Liver (tissue), 9 donors: Measurements from ENCODE around the gene SLIT3. TPM values are rescaled to one million over a fixed set of nuclear protein-coding genes. Genes with fewer than 3 reads are reported as not detected.

Source experiments
- DNase-seq: peaks from one replicate; pipeline ENCODE4 v3.0.0-alpha.2; 2017; ENCODE audit warnings: low spot score
- H3K27ac ChIP-seq, 2 donors: one replicate each; pipeline ENCODE4 v1.7.0; 2013; ENCODE audit warnings: inconsistent platforms in 2 of 2, low read length in 2 of 2, control low read depth in 1 of 2, low read depth in 1 of 2, mild to moderate bottlenecking in 1 of 2
- H3K27me3 ChIP-seq, 4 donors: one replicate each; pipeline versions ENCODE4 v1.6.1 to v1.7.0; 2013; ENCODE audit warnings: low read length in 3 of 4, inconsistent platforms in 1 of 4, mild to moderate bottlenecking in 1 of 4, moderate library complexity in 1 of 4; ENCODE audit not compliant: control insufficient read depth in 4 of 4, insufficient read depth in 4 of 4
- H3K36me3 ChIP-seq, 4 donors: one replicate each; pipeline versions ENCODE4 v1.6.1 to v1.7.0; 2013; ENCODE audit warnings: low read length in 3 of 4, mild to moderate bottlenecking in 3 of 4, low read depth in 1 of 4, moderate library complexity in 1 of 4; ENCODE audit not compliant: control insufficient read depth in 4 of 4, insufficient read depth in 3 of 4
- H3K4me1 ChIP-seq, 4 donors: one replicate each; pipeline versions ENCODE4 v1.6.1 to v1.7.0; 2013; ENCODE audit warnings: low read length in 3 of 4, mild to moderate bottlenecking in 3 of 4, moderate library complexity in 1 of 4; ENCODE audit not compliant: control insufficient read depth in 4 of 4, insufficient read depth in 4 of 4
- H3K4me3 ChIP-seq, 3 donors: one replicate each; pipeline versions ENCODE4 v1.6.1 to v1.7.0; 2013; ENCODE audit warnings: low read length in 3 of 3, control low read depth in 1 of 3, low read depth in 1 of 3, mild to moderate bottlenecking in 1 of 3
- H3K9ac ChIP-seq, 2 donors: one replicate each; pipeline ENCODE4 v1.7.0; 2013; ENCODE audit warnings: low read length in 2 of 2, mild to moderate bottlenecking in 2 of 2, moderate library complexity in 2 of 2, control low read depth in 1 of 2, low read depth in 1 of 2
- H3K9me3 ChIP-seq, 4 donors: one replicate each; pipeline versions ENCODE4 v1.6.1 to v1.7.0; 2013; ENCODE audit warnings: low read length in 3 of 4; ENCODE audit not compliant: control insufficient read depth in 4 of 4
- EGR1 ChIP-seq, 2 donors: IDR thresholded peaks; 2 replicates each; pipeline ENCODE4 v1.6.1; 2016 to 2018; ENCODE audit warnings: antibody characterized with exemption in 2 of 2, low read depth in 2 of 2
- FOXA1 ChIP-seq: IDR thresholded peaks from 2 replicates; pipeline ENCODE4 v1.6.1; 2016; ENCODE audit warnings: antibody characterized with exemption
- FOXA2 ChIP-seq: IDR thresholded peaks from 2 replicates; pipeline ENCODE4 v1.6.1; 2016; ENCODE audit warnings: antibody characterized with exemption
- GABPA ChIP-seq, 2 donors: IDR thresholded peaks in 1 of 2; conservative IDR thresholded peaks in 1 of 2; 2 replicates each; pipeline ENCODE4 v1.6.1; 2016; ENCODE audit warnings: antibody characterized with exemption in 2 of 2, mild to moderate bottlenecking in 1 of 2, moderate library complexity in 1 of 2
- HNF4A ChIP-seq, 2 donors: conservative IDR thresholded peaks; 2 replicates each; pipeline ENCODE4 v1.6.1; 2016; ENCODE audit warnings: antibody characterized with exemption in 2 of 2, mild to moderate bottlenecking in 2 of 2
- HNF4G ChIP-seq: IDR thresholded peaks from 2 replicates; pipeline ENCODE4 v1.6.1; 2016; ENCODE audit warnings: antibody characterized with exemption
- JUND ChIP-seq, 2 donors: IDR thresholded peaks; 2 replicates each; pipeline ENCODE4 v1.6.1; 2016; ENCODE audit warnings: antibody characterized with exemption in 2 of 2
- MAX ChIP-seq: IDR thresholded peaks from 2 replicates; pipeline ENCODE4 v1.6.1; 2016; ENCODE audit warnings: antibody characterized with exemption
- NR2F2 ChIP-seq: IDR thresholded peaks from 2 replicates; pipeline ENCODE4 v1.6.1; 2016; ENCODE audit warnings: antibody characterized with exemption
- RAD21 ChIP-seq, 2 donors: IDR thresholded peaks; 2 replicates each; pipeline ENCODE4 v1.6.1; 2016; ENCODE audit warnings: antibody characterized with exemption in 2 of 2, mild to moderate bottlenecking in 2 of 2
- REST ChIP-seq: IDR thresholded peaks from 2 replicates; pipeline ENCODE4 v1.6.1; 2016; ENCODE audit warnings: antibody characterized with exemption, mild to moderate bottlenecking
- RXRA ChIP-seq, 2 donors: IDR thresholded peaks; 2 replicates each; pipeline ENCODE4 v1.6.1; 2017 to 2018; ENCODE audit warnings: antibody characterized with exemption in 2 of 2, mild to moderate bottlenecking in 1 of 2
- SP1 ChIP-seq: IDR thresholded peaks from 2 replicates; pipeline ENCODE4 v1.6.1; 2018; ENCODE audit warnings: antibody characterized with exemption, mild to moderate bottlenecking
- TAF1 ChIP-seq: conservative IDR thresholded peaks from 2 replicates; pipeline ENCODE4 v1.6.1; 2016; ENCODE audit warnings: antibody characterized with exemption, mild to moderate bottlenecking
- YY1 ChIP-seq: IDR thresholded peaks from 2 replicates; pipeline ENCODE4 v1.6.1; 2016; ENCODE audit warnings: antibody characterized with exemption, mild to moderate bottlenecking
- ZBTB33 ChIP-seq: IDR thresholded peaks from 2 replicates; pipeline ENCODE4 v1.6.1; 2016; ENCODE audit warnings: antibody characterized with exemption
- WGBS: extraction: QIAGEN DNeasy Blood & Tissue Kit; methylation state at CpG from one replicate; pipeline ENCODE4 v1.1.7; 2013; 5-methylcytosine and 5-hydroxymethylcytosine counted together
- polyA plus RNA-seq, 2 donors: library from polyadenylated mRNA; stranded (reverse) in 1 of 2; unstranded in 1 of 2; fragments of 200-250 nt in 1 of 2; fragments of >200 nt in 1 of 2; fragmentation: Nextera tagmentation in 1 of 2; extraction: Ambion mirVana in 1 of 2; gene quantifications; one replicate each; pipeline versions ENCODE4 v1.2.1 to v1.2.3, GENCODE V29; 2013 to 2015
- total RNA-seq, 2 donors: library from RNA; depleted of rRNA; stranded (reverse); fragments of >200 nt; gene quantifications; one replicate each; pipeline ENCODE4 v1.2.3, GENCODE V29; 2014
- TF ChIP-seq, protein P1 (sequence below): IDR thresholded peaks from 2 replicates; pipeline ENCODE4 v1.6.1; 2016; ENCODE audit warnings: antibody characterized with exemption
- donor health status: healthy.
- donor health status: healthy.
- donor health status: healthy.
- donor health status: healthy.
- donor health status: healthy.

Gene SLIT3
- total and polyA plus RNA-seq, 4 donors, result 0.61 to 1.3 (median 0.91) TPM

GRCh38 chr5:168669156-168669555, 631.8 kb downstream of the SLIT3 start:
- DNase-seq, result no peak
- WGBS, result 97% methylated on average over 4 of the region's 4 CpGs
- H3K27ac ChIP-seq, result no peak overlapping the region

DNA sequence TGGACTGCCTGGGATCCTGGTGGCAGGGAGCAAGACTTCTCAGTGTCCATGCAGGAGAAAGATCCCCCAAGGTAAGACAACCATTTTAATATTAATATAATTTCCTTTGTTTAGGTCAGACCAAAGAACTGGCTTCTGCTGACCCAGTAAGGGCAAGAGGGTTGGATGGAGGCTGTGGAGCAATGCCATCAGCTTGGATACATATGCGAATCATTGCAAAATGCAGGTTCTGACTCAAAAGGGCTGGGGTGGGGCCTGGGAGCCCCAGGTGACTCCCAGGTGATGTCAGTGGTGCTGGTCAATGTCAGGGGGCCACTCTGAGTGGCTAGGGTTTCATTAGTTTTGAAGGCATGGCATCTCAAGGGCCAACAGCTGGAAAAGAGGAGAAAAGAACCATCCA, 632.9 kb downstream of the SLIT3 start:
- Histone ChIP-seq H3K36me3 (no peaks in the 10 kb centered on the region), H3K4me3 (no peak overlapping the region), H3K27me3 (no peaks in the 10 kb centered on the region), H3K9me3 (no peaks in the 10 kb centered on the region), H3K27ac (no peak overlapping the region), H3K9ac (no peak overlapping the region), H3K4me1 (no peaks in the 10 kb centered on the region)
- WGBS, result 100% methylated on average over 1 of the region's 1 CpG
- DNase-seq, result no peak
- TF ChIP-seq, protein P1, sequence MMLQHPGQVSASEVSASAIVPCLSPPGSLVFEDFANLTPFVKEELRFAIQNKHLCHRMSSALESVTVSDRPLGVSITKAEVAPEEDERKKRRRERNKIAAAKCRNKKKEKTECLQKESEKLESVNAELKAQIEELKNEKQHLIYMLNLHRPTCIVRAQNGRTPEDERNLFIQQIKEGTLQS, result no peak
- TF ChIP-seq RAD21 (IDR thresholded peaks at IDR 0.05) (no peak), HNF4G (no peak), MAX (no peak), NR2F2 (no peak), HNF4A (conservative IDR thresholded peaks at IDR 0.05) (no peak)

More at GRCh38 chr5:168669156-168669555, 631.8 kb downstream of the SLIT3 start:
- no peaks in the 10 kb centered on the region for H3K36me3 ChIP-seq
- H3K4me3 ChIP-seq, result no peak overlapping the region
- H3K9ac ChIP-seq, result no peak overlapping the region
- H3K9me3 ChIP-seq, result no peaks in the 10 kb centered on the region
- no peaks in the 10 kb centered on the region for H3K27me3 ChIP-seq
- no peak for TF ChIP-seq FOXA1
- TF ChIP-seq ZBTB33, result no peak
- no peak for TF ChIP-seq REST
- TF ChIP-seq MAX, result no peak
- no peak for TF ChIP-seq SP1
- no peak for TF ChIP-seq HNF4G
- TF ChIP-seq RAD21 (IDR thresholded peaks at IDR 0.05), result no peak
- no peak for TF ChIP-seq YY1
- TF ChIP-seq RXRA (IDR thresholded peaks at IDR 0.05), result no peak
- no peak for TF ChIP-seq GABPA (IDR thresholded peaks at IDR 0.05 in 1 of 2, conservative IDR thresholded peaks at IDR 0.05 in 1 of 2)
- no peak for TF ChIP-seq JUND (IDR thresholded peaks at IDR 0.05)
- TF ChIP-seq FOXA2, result no peak
- no peak for TF ChIP-seq EGR1 (IDR thresholded peaks at IDR 0.05; ENCODE audit: low read depth in 2 of 2)
- TF ChIP-seq TAF1, result no peak
- TF ChIP-seq HNF4A (conservative IDR thresholded peaks at IDR 0.05), result no peak
- no peaks in the 10 kb centered on the region for H3K4me1 ChIP-seq
